CD1c-positive myeloid dendritic cell (primary cell): ENCODE data around the gene DIRAS1.
"Not testable (repeated sequence)": the region's sequence is repeated elsewhere in the genome, so short reads cannot be mapped to it uniquely, and the experiment has no call there.

Source experiments
- DNase-seq: peaks from one replicate; pipeline ENCODE4 v3.0.0-alpha.2; 2016; ENCODE audit errors: extremely low spot score

DIRAS1 gene

DNA sequence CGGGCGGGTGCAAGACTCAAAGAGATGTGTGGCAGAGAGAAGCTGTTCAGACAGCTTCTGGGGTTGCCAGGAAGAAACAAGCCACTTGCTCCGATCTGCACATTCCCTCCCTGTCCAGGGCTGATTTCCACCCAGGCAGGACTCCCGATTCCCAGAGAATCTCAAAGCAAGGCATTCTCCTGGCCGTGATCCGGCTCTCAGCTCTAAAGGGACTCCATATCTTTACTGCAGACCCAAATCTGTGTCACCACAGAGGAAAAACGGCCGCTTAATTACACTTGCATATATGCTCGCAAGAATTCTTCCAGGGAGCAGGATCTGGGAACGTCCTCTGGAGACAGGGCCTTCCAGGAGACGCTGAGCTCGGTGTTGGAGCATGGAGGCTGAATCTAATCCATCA, 44.3 kb downstream of the DIRAS1 start:
- DNase-seq = no peak

DNA sequence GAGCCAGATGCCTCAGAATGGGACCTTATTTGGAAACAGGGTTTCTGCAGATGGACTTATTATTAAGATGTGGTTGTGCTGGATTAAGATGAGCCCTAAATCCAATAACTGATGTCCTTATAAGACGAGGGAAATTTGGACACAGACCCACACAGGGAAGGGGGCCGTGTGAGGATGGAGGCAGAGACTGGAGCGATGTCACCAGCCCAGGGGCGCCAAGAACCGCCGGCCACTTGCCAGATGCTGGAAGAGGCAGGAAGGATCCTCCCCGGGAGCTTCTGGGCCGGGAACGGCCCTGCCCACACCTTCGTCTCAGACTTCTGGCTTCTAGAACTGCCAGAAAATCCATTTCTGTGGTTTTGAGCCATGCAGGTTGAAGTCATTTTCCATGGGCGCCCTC, 45.3 kb downstream of the DIRAS1 start:
- DNase-seq = no peak

DNA sequence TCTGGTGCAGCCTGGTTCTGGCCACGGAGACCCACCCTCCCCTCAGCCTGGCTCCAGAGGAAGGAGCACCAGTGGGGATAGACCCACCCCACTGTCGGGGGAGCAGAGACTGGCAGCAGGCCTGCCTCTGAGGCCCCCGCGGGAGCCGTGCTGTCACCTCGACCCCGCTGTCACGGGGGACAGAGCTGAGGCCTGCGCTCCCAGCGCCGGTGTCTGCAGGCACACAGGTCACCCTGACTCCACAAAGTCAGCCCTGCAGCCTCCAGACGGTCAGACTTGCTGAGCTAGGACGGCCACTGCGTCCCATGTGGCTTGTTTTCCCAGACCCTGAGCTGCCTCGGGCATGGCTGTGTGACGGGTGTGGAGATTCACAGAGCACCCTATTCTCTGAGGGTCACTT, 51.0 kb downstream of the DIRAS1 start:
- no peak for DNase-seq

DNA sequence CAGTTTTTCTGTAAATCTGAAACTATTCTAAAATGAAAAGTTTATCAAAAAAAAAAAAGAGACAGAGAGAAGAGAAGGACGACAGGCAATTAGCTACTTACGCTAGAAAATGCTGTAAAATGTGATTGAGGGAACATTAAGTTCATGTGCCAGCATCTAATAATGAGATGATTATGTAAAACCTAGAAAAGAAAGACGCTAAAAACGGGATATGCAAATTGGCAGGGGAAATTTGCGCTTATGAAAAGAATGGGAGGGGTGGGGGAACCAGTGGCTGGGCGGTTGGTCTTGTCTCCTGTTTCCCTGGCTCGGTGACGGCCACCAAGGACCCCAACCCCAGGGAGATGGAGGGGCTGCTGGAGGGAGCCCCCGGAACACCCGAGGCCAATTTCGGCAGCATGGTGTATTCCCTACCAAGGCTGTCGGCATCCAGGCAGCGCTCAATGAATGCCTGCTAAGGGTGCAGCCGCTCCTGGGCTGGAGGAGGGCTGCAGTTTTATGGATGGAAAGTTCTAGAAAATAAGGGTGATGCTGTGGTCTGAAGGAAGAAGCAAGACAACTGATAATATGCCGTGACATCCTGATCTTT, 52.9 kb downstream of the DIRAS1 start:
- DNase-seq = no peak

DNA sequence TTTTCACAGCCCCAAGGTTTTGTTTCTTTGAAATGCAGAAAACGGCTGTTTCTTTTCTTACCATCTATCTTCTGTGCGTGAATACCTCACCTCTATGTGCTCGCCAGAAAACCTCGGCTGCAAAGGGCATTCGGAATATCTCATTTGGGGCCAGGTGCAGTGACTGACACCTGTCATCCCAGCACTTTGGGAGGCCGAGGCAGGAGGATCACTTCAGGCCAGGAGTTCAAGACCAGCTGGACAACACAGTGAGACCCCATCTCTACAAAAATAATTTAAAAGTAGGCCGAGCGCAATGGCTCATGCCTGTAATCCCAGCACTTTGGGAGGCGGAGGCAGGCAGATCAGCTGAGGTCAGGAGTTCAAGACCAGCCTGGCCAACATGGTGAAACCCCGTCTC, 53.8 kb downstream of the DIRAS1 start:
- not testable (repeated sequence) for DNase-seq

DNA sequence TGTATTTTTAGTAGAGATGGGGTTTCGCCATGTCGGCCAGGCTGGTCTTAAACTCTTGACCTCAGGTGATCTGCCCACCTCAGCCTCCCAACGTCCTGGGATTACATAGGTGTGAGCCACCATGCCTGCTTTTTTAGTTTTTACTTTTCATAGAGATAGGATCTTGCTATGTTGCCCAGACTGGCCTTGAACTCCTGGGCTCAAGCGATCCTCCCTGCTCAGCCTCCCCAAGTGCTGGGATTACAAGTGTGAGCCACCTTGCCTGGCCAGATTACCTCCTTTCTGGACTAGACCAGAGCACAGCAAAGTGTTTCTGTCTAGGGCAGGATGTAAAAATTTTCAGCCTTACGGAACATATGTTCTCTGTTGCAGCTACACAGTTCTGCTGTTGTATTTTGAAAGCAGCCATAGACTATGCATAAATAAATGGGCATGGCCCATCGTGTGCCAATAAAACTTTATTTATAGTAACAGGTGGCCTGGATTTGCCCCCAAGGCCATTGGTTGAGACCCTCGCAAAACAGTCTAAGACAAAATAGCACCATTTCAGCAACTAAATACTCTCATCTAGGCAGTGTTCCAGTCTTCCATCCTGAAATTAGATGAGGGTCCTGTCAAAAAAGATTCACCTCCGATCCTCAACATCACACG, 54.7 kb downstream of the DIRAS1 start:
- no peak for DNase-seq

DNA sequence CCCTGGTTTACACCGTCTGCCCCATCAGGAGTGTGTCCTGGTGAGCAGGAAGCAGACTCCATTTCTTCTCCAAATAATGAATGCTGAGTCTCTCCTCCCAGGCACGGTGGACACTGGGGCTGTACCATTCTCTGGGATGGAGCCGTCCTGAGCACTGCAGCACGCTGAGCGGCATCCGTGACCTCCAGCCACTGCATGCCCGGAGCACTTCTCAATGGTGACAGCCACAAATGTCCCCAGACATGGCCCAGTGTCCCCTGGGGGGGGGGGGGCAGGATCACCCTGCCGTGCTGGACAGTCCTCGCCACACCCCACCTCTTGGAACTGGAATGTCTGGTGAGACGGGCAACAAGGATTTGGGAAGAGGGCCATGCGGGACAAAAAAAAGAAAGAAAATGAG, 56.1 kb downstream of the DIRAS1 start:
- DNase-seq = no peak
